K562 (cell line): ENCODE results near the gene SH3YL1. TPM values are rescaled to one million over a fixed set of nuclear protein-coding genes. Genes with fewer than 3 reads are reported as not detected.

ENCODE experiments used
- ATAC-seq: fragments of 200-7000 bp; cut with Tn5 transposase; 3 replicates; pipeline ENCODE4 v1.9.1; 2020; ENCODE audit warnings: moderate library complexity
- BruUV-seq: library from RNA; stranded (reverse); fragments of 400-500 nt; replicated peaks from 2 replicates; lab custom pipeline; 2021; lab: Mats Ljungman, UMichigan
- CTCF ChIA-PET: fragments of 300-600 bp; formaldehyde crosslinking; extraction: SDS; loops from one replicate; lab custom pipeline; 2021; ENCODE audit warnings: low intra/inter-chr PET ratio; lab: Yijun Ruan, JAX
- POLR2A ChIA-PET: fragments of 300-600, 350-650 bp; sonication (Branson Sonifier 250); formaldehyde crosslinking; extraction: SDS; loops from one replicate; lab custom pipeline; 2021; ENCODE audit warnings: antibody characterized with exemption, inconsistent platforms; lab: Yijun Ruan, JAX
- DNase-seq, 4 experiments: peaks; one replicate each; pipeline versions ENCODE4 v3.0.0 to v3.0.0-alpha.2; 2011 to 2018; ENCODE audit warnings: low spot score in 3 of 4, mixed read lengths in 3 of 4; ENCODE audit errors: extremely low read depth in 1 of 4
- FAIRE-seq: peaks from 2 replicates; lab custom pipeline; 2011; peaks lifted over from hg19 to GRCh38; lab: Jason Lieb, UNC
- H2AFZ ChIP-seq: 2 replicates; pipeline ENCODE4 v1.6.0; 2011; ENCODE audit warnings: low read depth, low read length, control low read depth, inconsistent platforms
- H3K27ac ChIP-seq: fragments of 200-600 bp; 3 replicates; pipeline ENCODE4 v1.8.0; 2011; ENCODE audit warnings: low read depth, mild to moderate bottlenecking, control low read depth, inconsistent platforms, low read length, moderate library complexity, mixed read lengths; ENCODE audit errors: extremely low read depth
- H3K27me3 ChIP-seq, 2 experiments: fragments of 300-600 bp in 1 of 2; 2 replicates in 1 of 2; 3 replicates in 1 of 2; pipeline versions ENCODE4 v1.6.0 to v1.8.0; 2011; ENCODE audit warnings: inconsistent platforms in 2 of 2, low read length in 2 of 2, mild to moderate bottlenecking in 1 of 2, mixed read lengths in 1 of 2, moderate library complexity in 1 of 2; ENCODE audit not compliant: control insufficient read depth in 2 of 2, insufficient read depth in 2 of 2
- H3K36me3 ChIP-seq: fragments of 300-600 bp; 3 replicates; pipeline ENCODE4 v1.8.0; 2011; ENCODE audit warnings: mild to moderate bottlenecking, low read length, inconsistent platforms; ENCODE audit not compliant: control insufficient read depth, insufficient read depth
- H3K4me1 ChIP-seq, 2 experiments: fragments of 200-600 bp in 1 of 2; replicated peaks in 1 of 2; 2 replicates in 1 of 2; 3 replicates in 1 of 2; pipeline versions ENCODE4 v1.5.1 to v1.8.0; 2011; ENCODE audit warnings: inconsistent platforms in 2 of 2, low read length in 2 of 2, mild to moderate bottlenecking in 1 of 2, mixed read lengths in 1 of 2, moderate library complexity in 1 of 2; ENCODE audit not compliant: control insufficient read depth in 2 of 2, insufficient read depth in 2 of 2
- H3K4me2 ChIP-seq: 2 replicates; pipeline ENCODE4 v1.6.1; 2011; ENCODE audit warnings: low read length, control low read depth, inconsistent platforms, mixed read lengths; ENCODE audit not compliant: insufficient read depth
- H3K4me3 ChIP-seq: fragments of 200-600 bp; sonication (generic), shearing (Covaris generic); 2 replicates; pipeline ENCODE4 v1.5.1; 2016; ENCODE audit warnings: control low read depth, inconsistent platforms
- H3K79me2 ChIP-seq: fragments of 200-600 bp; 3 replicates; pipeline ENCODE4 v1.8.0; 2011; ENCODE audit warnings: low read length, inconsistent platforms; ENCODE audit not compliant: control insufficient read depth, insufficient read depth
- H3K9ac ChIP-seq, 2 experiments: 2 replicates each; pipeline versions ENCODE4 v1.6.0 to v1.6.1; 2011; ENCODE audit warnings: low read depth in 2 of 2, low read length in 2 of 2, control low read depth in 1 of 2, inconsistent platforms in 1 of 2, mild to moderate bottlenecking in 1 of 2, mixed read lengths in 1 of 2; ENCODE audit not compliant: insufficient read depth in 1 of 2
- H3K9me1 ChIP-seq: one replicate; pipeline ENCODE4 v1.6.0; 2011; ENCODE audit warnings: inconsistent platforms, mild to moderate bottlenecking, low read length, moderate library complexity; ENCODE audit not compliant: control insufficient read depth, insufficient read depth
- H3K9me3 ChIP-seq: replicated peaks from 2 replicates; pipeline ENCODE4 v1.5.1; 2011; ENCODE audit warnings: low read depth, low read length, inconsistent platforms; ENCODE audit not compliant: control insufficient read depth, insufficient read depth
- H4K20me1 ChIP-seq: replicated peaks from 2 replicates; pipeline ENCODE4 v1.6.1; 2011; ENCODE audit warnings: low read length, inconsistent platforms, mixed read lengths; ENCODE audit not compliant: control insufficient read depth, insufficient read depth
- PTTG1 ChIP-seq: fragments of 450-650 bp; IDR thresholded peaks from 2 replicates; pipeline ENCODE4 v1.6.1; 2016; ENCODE audit warnings: low read depth, mild to moderate bottlenecking, missing genetic modification characterization, missing compliant biosample characterization
- ZNF444 ChIP-seq: fragments of 250-450 bp; sonication (Bioruptor Pico); IDR thresholded peaks from 2 replicates; pipeline ENCODE4 v1.4.0; 2020; ENCODE audit warnings: mild to moderate bottlenecking, moderate library complexity
- WGBS: fragments of 100-300 bp; shearing (Covaris generic); methylation state at CpG from one replicate; pipeline ENCODE4 v1.1.6; 2016; ENCODE audit warnings: low coverage, mixed read lengths; ENCODE audit not compliant: insufficient coverage; ENCODE audit errors: missing lambda C conversion rate; 5-methylcytosine and 5-hydroxymethylcytosine counted together
- in situ Hi-C: fragments of 300-500 bp; cut with MboI; formaldehyde crosslinking; loops from 4 replicates; pipeline ENCODE4 v1.15.0; 2018; ENCODE audit warnings: inconsistent platforms, mixed read lengths
- intact Hi-C: fragments of 100-400 bp; cut with micrococcal nuclease; formaldehyde crosslinking; loops from 2 replicates; pipeline ENCODE4 v1.14.2; 2022
- polyA plus RNA-seq, 8 experiments: library from polyadenylated mRNA; depleted of rRNA in 4 of 8; stranded (reverse) in 5 of 8; unstranded in 3 of 8; fragments of >200 nt; fragmentation: Nextera tagmentation in 2 of 8; fragmentation: Illumina TruSeq in 1 of 8; extraction: Ambion mirVana in 2 of 8; extraction: Trizol in 1 of 8; gene quantifications; 2 replicates each; pipeline versions ENCODE4 v1.2.1 to v1.2.3, GENCODE V29; 2011 to 2014; ENCODE audit warnings: inconsistent platforms in 1 of 8, missing spikeins in 1 of 8
- total RNA-seq, 7 experiments: library from RNA; depleted of rRNA in 6 of 7; stranded (reverse); fragments of >200 nt in 6 of 7; fragmentation: Illumina TruSeq in 2 of 7; extraction: Trizol in 2 of 7; gene quantifications; 2 replicates each; pipeline versions ENCODE4 v1.2.1 to v1.2.3, GENCODE V29; 2011 to 2021; ENCODE audit warnings: low replicate concordance in 1 of 7
- TF ChIP-seq, protein P1 (sequence below), 2 experiments: fragments of 450-650 bp; IDR thresholded peaks; 2 replicates each; pipeline ENCODE4 v1.6.1; 2016; ENCODE audit warnings: mild to moderate bottlenecking in 2 of 2, borderline replicate concordance in 1 of 2, low read depth in 1 of 2, moderate library complexity in 1 of 2

SH3YL1 gene
- total and polyA plus RNA-seq, 9 of the 15 experiments (the other 6 are each of a cell fraction or from before 2014, with no cell fraction given) = 3.9 to 7.8 (median 5.3) TPM

- 0 out of 2 replicates have a peak, but pooled peaks cover 1% of the 10 kb centered on the region for H3K9me3 ChIP-seq
- BruUV-seq = no TSS peak
- peaks cover 0 to 10% of the 10 kb centered on the region in 2 experiments; a peak in 3 of 5 replicates for H3K27me3 ChIP-seq
- no peak overlapping the region for H2AFZ ChIP-seq
- intact Hi-C loops = no loop called here
- H3K9me1 ChIP-seq = no peaks in the 10 kb centered on the region
- H3K4me3 ChIP-seq = no peak overlapping the region
- in situ Hi-C loops = no loop called here
- no peak overlapping the region for H3K27ac ChIP-seq
- H3K36me3 ChIP-seq = no peaks in the 10 kb centered on the region
- TF ChIP-seq ZNF444 = no peak
- H3K9ac ChIP-seq = no peak overlapping the region
- no peak overlapping the region for H3K4me2 ChIP-seq
- POLR2A ChIA-PET = no interaction called here
- no peaks in the 10 kb centered on the region for H3K79me2 ChIP-seq
- WGBS = 3% methylated on average over 9 of the region's 9 CpGs
- DNase-seq (no peak), FAIRE-seq (no peak), ATAC-seq (no peak)
- CTCF ChIA-PET = no interaction called here
- H3K4me1 ChIP-seq = no peaks in the 10 kb centered on the region
- H4K20me1 ChIP-seq = no peaks in the 10 kb centered on the region
Measured at GRCh38 chr2:201648-202433, 62.0 kb downstream of the SH3YL1 start.

GRCh38 chr2:199041-199966, 64.5 kb downstream of the SH3YL1 start:
- Histone ChIP-seq H3K9me1 (no peaks in the 10 kb centered on the region), H3K9ac (no peak overlapping the region), H3K9me3 (no peaks in the 10 kb centered on the region), H3K4me3 (no peak overlapping the region), H3K4me1 (no peaks in the 10 kb centered on the region), H3K79me2 (no peaks in the 10 kb centered on the region), H3K36me3 (no peaks in the 10 kb centered on the region), H4K20me1 (no peaks in the 10 kb centered on the region), H3K27ac (no peak overlapping the region), H2AFZ (no peak overlapping the region), H3K27me3 (peaks cover 0 to 14% of the 10 kb centered on the region in 2 experiments; a peak in 3 of 5 replicates), H3K4me2 (no peak overlapping the region)
- ChIA-PET POLR2A (no interaction called here), CTCF (no interaction called here)
- no TSS peak for BruUV-seq
- FAIRE-seq (no peak), DNase-seq (no peak), ATAC-seq (no peak)
- in situ Hi-C loops (no loop called here), intact Hi-C loops (no loop called here)
- WGBS = 4% methylated on average over 22 of the region's 22 CpGs
- TF ChIP-seq, protein P1, sequence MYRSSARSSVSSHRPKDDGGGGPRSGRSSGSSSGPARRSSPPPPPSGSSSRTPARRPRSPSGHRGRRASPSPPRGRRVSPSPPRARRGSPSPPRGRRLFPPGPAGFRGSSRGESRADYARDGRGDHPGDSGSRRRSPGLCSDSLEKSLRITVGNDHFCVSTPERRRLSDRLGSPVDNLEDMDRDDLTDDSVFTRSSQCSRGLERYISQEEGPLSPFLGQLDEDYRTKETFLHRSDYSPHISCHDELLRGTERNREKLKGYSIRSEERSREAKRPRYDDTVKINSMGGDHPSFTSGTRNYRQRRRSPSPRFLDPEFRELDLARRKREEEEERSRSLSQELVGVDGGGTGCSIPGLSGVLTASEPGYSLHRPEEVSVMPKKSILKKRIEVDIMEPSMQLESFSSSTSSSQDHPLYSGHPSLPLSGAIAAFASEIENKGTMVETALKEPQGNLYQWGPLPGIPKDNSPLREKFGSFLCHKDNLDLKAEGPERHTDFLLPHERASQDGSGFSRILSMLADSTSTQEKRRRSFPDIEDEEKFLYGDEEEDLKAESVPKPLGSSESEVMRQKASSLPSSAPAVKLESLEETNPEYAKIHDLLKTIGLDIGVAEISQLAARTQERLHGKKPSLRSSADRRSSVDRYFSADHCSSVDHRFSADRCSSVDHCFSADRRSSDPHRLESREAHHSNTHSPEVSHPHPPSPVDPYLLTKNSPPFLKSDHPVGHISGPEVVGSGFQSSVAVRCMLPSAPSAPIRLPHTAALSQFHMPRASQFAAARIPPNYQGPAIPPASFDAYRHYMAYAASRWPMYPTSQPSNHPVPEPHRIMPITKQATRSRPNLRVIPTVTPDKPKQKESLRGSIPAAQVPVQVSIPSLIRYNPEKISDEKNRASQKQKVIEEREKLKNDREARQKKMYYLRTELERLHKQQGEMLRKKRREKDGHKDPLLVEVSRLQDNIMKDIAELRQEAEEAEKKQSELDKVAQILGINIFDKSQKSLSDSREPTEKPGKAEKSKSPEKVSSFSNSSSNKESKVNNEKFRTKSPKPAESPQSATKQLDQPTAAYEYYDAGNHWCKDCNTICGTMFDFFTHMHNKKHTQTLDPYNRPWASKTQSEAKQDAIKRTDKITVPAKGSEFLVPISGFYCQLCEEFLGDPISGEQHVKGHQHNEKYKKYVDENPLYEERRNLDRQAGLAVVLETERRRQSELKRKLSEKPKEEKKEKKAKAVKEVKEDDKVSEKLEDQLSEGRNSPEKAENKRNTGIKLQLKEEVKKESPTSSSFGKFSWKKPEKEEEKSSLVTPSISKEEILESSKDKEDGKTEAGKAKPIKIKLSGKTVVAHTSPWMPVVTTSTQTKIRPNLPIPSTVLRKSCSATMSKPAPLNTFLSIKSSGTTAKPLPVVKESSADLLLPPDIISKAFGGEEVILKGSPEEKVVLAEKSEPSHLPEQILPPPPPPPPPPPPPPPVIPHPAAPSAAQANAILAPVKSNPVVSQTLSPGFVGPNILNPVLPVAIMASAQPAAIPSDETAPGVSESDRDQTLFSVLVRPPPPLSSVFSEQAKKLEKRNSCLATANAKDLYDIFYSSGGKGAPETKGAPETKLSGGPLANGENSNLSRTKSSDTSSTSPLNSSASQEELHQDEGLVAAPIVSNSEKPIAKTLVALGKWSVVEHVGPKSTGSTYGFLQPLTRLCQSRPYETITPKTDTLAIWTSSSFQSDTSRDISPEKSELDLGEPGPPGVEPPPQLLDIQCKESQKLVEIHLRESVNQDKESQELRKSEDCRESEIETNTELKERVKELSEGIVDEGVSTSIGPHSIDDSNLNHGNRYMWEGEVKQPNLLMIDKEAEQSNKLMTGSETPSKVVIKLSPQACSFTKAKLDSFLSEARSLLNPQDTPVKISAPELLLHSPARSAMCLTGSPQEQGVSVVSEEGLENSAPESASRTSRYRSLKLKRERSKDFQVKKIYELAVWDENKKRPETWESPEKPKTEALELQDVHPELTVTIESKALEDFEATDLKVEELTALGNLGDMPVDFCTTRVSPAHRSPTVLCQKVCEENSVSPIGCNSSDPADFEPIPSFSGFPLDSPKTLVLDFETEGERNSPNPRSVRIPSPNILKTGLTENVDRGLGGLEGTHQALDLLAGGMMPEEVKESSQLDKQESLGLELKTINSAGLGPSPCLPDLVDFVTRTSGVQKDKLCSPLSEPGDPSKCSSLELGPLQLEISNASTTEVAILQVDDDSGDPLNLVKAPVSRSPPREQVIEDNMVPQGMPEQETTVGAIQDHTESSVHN (IDR thresholded peaks at IDR 0.05; ENCODE audit: borderline replicate concordance in 1 of 2, low read depth in 1 of 2) = no peak
- TF ChIP-seq PTTG1 (tag) = no peak
